ENCODE results near the gene TMSB4X. TPM values are rescaled to one million over a fixed set of nuclear protein-coding genes. Genes with fewer than 3 reads are reported as not detected.

Gene TMSB4X
- total and polyA plus RNA-seq, 2 experiments from 2014 or later = 3,286 to 9,298 TPM

- Histone ChIP-seq H3K4me3 (no peak overlapping the region), H3K9me2 (ENCODE audit: insufficient read depth) (no peaks in the 10 kb centered on the region), H3K79me2 (ENCODE audit: insufficient read depth) (no peaks in the 10 kb centered on the region), H3K27me3 (replicated peaks; ENCODE audit: insufficient read depth) (no peaks in the 10 kb centered on the region), H3K36me3 (ENCODE audit: low read depth) (no peaks in the 10 kb centered on the region), H3K4me1 (ENCODE audit: insufficient read depth) (peaks cover 26% of the 10 kb centered on the region), H2AFZ (no peak overlapping the region), H3K9ac (no peak overlapping the region), H3K9me3 (ENCODE audit: low read depth) (no peaks in the 10 kb centered on the region), H4K20me1 (ENCODE audit: insufficient read depth) (no peaks in the 10 kb centered on the region), H3F3A (ENCODE audit: insufficient read depth) (no peaks in the 10 kb centered on the region), H3K27ac (no peak overlapping the region), H3K4me2 (ENCODE audit: unreplicated experiment) (no peak overlapping the region)
- DNase-seq = no peak
- 48 to 50% methylated on average over 2 of the region's 2 CpGs for WGBS, 2 experiments (ENCODE audit: low coverage in 1 of 2, low lambda C conversion rate in 2 of 2, missing lambda C conversion rate in 2 of 2)
- TF ChIP-seq EZH2phosphoT487 (IDR thresholded peaks at IDR 0.05; ENCODE audit: insufficient read depth, low read depth) (no peak), EZH2 (IDR thresholded peaks at IDR 0.05; ENCODE audit: insufficient read depth, poor library complexity, severe bottlenecking) (no peak)
- in situ Hi-C loops (cut with MboI) = no loop called here
These were observed 48.0 kb downstream of the TMSB4X start for GRCh38 chrX:13022926-13023325.

DNA sequence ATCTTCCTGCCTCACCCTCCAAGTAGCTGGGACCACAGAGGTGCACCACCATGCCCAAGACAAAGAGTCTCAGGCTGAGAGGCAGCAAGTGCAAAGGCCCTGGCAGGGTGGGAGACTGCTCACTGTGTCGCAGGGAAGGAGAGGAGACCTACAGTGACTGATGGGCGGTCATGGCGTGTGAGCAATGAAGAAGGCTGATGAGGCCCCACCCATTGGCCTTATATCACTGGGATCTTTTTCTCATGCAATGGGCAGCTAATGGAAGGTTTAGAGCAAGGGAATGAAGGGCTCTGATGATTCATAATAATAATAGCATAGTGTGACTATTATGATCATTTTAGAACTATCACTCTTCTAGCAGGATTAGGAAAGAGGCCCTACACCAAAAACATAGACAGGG lies 48.7 kb downstream of the TMSB4X start:
- peaks cover 26% of the 10 kb centered on the region for H3K4me1 ChIP-seq (ENCODE audit: insufficient read depth)
- H3K4me3 ChIP-seq = no peak overlapping the region
- no peaks in the 10 kb centered on the region for H3K36me3 ChIP-seq (ENCODE audit: low read depth)
- H4K20me1 ChIP-seq (ENCODE audit: insufficient read depth) = no peaks in the 10 kb centered on the region
- H3K9ac ChIP-seq = no peak overlapping the region
- TF ChIP-seq EZH2phosphoT487 (IDR thresholded peaks at IDR 0.05; ENCODE audit: insufficient read depth, low read depth) = no peak
- TF ChIP-seq EZH2 (IDR thresholded peaks at IDR 0.05; ENCODE audit: insufficient read depth, poor library complexity, severe bottlenecking) = no peak
- no peaks in the 10 kb centered on the region for H3K9me3 ChIP-seq (ENCODE audit: low read depth)
- H3K79me2 ChIP-seq (ENCODE audit: insufficient read depth) = no peaks in the 10 kb centered on the region
- in situ Hi-C loops (cut with MboI) = no loop called here
- H2AFZ ChIP-seq = no peak overlapping the region
- DNase-seq = no peak
- no peaks in the 10 kb centered on the region for H3F3A ChIP-seq (ENCODE audit: insufficient read depth)
- H3K27ac ChIP-seq = no peak overlapping the region
- H3K9me2 ChIP-seq (ENCODE audit: insufficient read depth) = no peaks in the 10 kb centered on the region
- H3K27me3 ChIP-seq (replicated peaks; ENCODE audit: insufficient read depth) = no peaks in the 10 kb centered on the region
- WGBS, 2 experiments (ENCODE audit: low coverage in 1 of 2, low lambda C conversion rate in 2 of 2, missing lambda C conversion rate in 2 of 2) = 92% methylated on average over 3 of the region's 3 CpGs; no CpG with 5 or more reads in 1 of the 2 experiments
- H3K4me2 ChIP-seq (ENCODE audit: unreplicated experiment) = no peak overlapping the region

DNA sequence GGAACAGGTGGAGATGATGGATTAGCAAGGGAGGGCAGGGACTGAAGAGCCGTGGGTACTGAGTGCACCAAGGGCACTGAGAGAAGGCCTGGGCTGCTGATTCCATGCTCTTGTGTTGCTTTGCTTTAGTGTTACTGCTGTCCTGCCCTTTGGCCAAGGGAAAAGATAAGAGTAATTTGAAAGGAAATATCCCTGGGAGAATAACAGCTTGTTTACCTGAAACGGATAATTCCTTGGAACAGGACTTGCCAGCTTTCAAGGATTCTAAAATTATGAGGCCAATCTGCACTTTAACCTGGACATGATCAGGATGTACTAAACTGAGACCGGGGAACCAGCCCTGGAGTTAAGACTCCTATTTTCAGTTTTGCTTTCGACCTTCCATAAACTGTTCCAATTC lies 49.1 kb downstream of the TMSB4X start:
- Histone ChIP-seq H3K27ac (no peak overlapping the region), H4K20me1 (ENCODE audit: insufficient read depth) (no peaks in the 10 kb centered on the region), H3K4me1 (ENCODE audit: insufficient read depth) (peaks cover 30% of the 10 kb centered on the region), H2AFZ (no peak overlapping the region), H3K9me3 (ENCODE audit: low read depth) (no peaks in the 10 kb centered on the region), H3F3A (ENCODE audit: insufficient read depth) (no peaks in the 10 kb centered on the region), H3K4me2 (ENCODE audit: unreplicated experiment) (no peak overlapping the region), H3K79me2 (ENCODE audit: insufficient read depth) (no peaks in the 10 kb centered on the region), H3K27me3 (replicated peaks; ENCODE audit: insufficient read depth) (no peaks in the 10 kb centered on the region), H3K9ac (no peak overlapping the region), H3K36me3 (ENCODE audit: low read depth) (no peaks in the 10 kb centered on the region), H3K4me3 (no peak overlapping the region), H3K9me2 (ENCODE audit: insufficient read depth) (no peaks in the 10 kb centered on the region)
- 96 to 97% methylated on average over 3 to 4 of the region's 4 CpGs for WGBS, 2 experiments (ENCODE audit: low coverage in 1 of 2, low lambda C conversion rate in 2 of 2, missing lambda C conversion rate in 2 of 2)
- in situ Hi-C loops (cut with MboI) = no loop called here
- no peak for DNase-seq
- TF ChIP-seq EZH2phosphoT487 (IDR thresholded peaks at IDR 0.05; ENCODE audit: insufficient read depth, low read depth) (no peak), EZH2 (IDR thresholded peaks at IDR 0.05; ENCODE audit: insufficient read depth, poor library complexity, severe bottlenecking) (no peak)

- WGBS, 2 experiments (ENCODE audit: low coverage in 1 of 2, low lambda C conversion rate in 2 of 2, missing lambda C conversion rate in 2 of 2) = 93 to 100% methylated on average over 2 to 3 of the region's 3 CpGs
- DNase-seq = no peak
- in situ Hi-C loops (cut with MboI) = no loop called here
- no peaks in the 10 kb centered on the region for H3K79me2 ChIP-seq (ENCODE audit: insufficient read depth)
- H3K9ac ChIP-seq = no peak overlapping the region
- no peaks in the 10 kb centered on the region for H3K9me2 ChIP-seq (ENCODE audit: insufficient read depth)
- H3K27me3 ChIP-seq (replicated peaks; ENCODE audit: insufficient read depth) = no peaks in the 10 kb centered on the region
- no peak overlapping the region for H3K27ac ChIP-seq
- TF ChIP-seq EZH2 (IDR thresholded peaks at IDR 0.05; ENCODE audit: insufficient read depth, poor library complexity, severe bottlenecking) (no peak), EZH2phosphoT487 (IDR thresholded peaks at IDR 0.05; ENCODE audit: insufficient read depth, low read depth) (no peak)
- H3K4me3 ChIP-seq = no peak overlapping the region
- no peaks in the 10 kb centered on the region for H3K36me3 ChIP-seq (ENCODE audit: low read depth)
- peaks cover 40% of the 10 kb centered on the region for H3K4me1 ChIP-seq (ENCODE audit: insufficient read depth)
- H3K9me3 ChIP-seq (ENCODE audit: low read depth) = no peaks in the 10 kb centered on the region
- no peaks in the 10 kb centered on the region for H4K20me1 ChIP-seq (ENCODE audit: insufficient read depth)
- H3K4me2 ChIP-seq (ENCODE audit: unreplicated experiment) = no peak overlapping the region
- peaks cover 8% of the 10 kb centered on the region; the same call in 1 of the 2 replicates for H3F3A ChIP-seq (ENCODE audit: insufficient read depth)
- no peak overlapping the region for H2AFZ ChIP-seq
These were observed 50.1 kb downstream of the TMSB4X start for GRCh38 chrX:13024986-13025385.

Other genes starting within 250 kb of the TMSB4X start
- gene PRPS2, start 183.7 kb upstream of the TMSB4X start, total RNA-seq (2014; rRNA removed; shearing (Covaris generic)) = 20.1 and 22.5 TPM in 2 replicates
- 20.6 and 21.1 TPM in 2 replicates for gene PRPS2, start 183.7 kb upstream of the TMSB4X start, polyA plus RNA-seq (2016; fragmentation: Nextera tagmentation; extraction: Ambion mirVana)
- not detected in 2 replicates for gene TLR7, start 108.0 kb upstream of the TMSB4X start, total RNA-seq (2014; rRNA removed; shearing (Covaris generic))
- not detected in 2 replicates for gene TLR7, start 108.0 kb upstream of the TMSB4X start, polyA plus RNA-seq (2016; fragmentation: Nextera tagmentation; extraction: Ambion mirVana)
- not detected in 2 replicates for gene TLR8, start 68.5 kb upstream of the TMSB4X start, total RNA-seq (2014; rRNA removed; shearing (Covaris generic))
- not detected in 2 replicates for gene TLR8, start 68.5 kb upstream of the TMSB4X start, polyA plus RNA-seq (2016; fragmentation: Nextera tagmentation; extraction: Ambion mirVana)
- not detected in 2 replicates for gene FAM9C, start 69.5 kb downstream of the TMSB4X start, total RNA-seq (2014; rRNA removed; shearing (Covaris generic))
- gene FAM9C, start 69.5 kb downstream of the TMSB4X start, polyA plus RNA-seq (2016; fragmentation: Nextera tagmentation; extraction: Ambion mirVana) = not detected in 2 replicates